GM12878 (cell line): ENCODE data around the gene MYH7B. TPM values are rescaled to one million over a fixed set of nuclear protein-coding genes. Genes with fewer than 3 reads are reported as not detected.

ENCODE experiments used
- ATAC-seq: fragments of 200-7000 bp; cut with Tn5 transposase; 3 replicates; pipeline ENCODE4 v1.9.1; 2020; ENCODE audit warnings: mild to moderate bottlenecking, moderate library complexity
- BruUV-seq: library from RNA; stranded (reverse); fragments of 400-500 nt; replicated peaks from 2 replicates; lab custom pipeline; 2021; lab: Mats Ljungman, UMichigan
- CTCF ChIA-PET: fragments of 300-600 bp; sonication (Branson Sonifier 250); formaldehyde crosslinking; extraction: SDS; loops from one replicate; lab custom pipeline; 2021; ENCODE audit warnings: inconsistent platforms; lab: Yijun Ruan, JAX
- POLR2A ChIA-PET: fragments of 350-600 bp; formaldehyde crosslinking; extraction: SDS; loops from one replicate; lab custom pipeline; 2021; ENCODE audit warnings: inconsistent platforms; lab: Charles Lee
- RAD21 ChIA-PET: fragments of 300-600 bp; sonication (Branson Sonifier 250); formaldehyde crosslinking; loops from one replicate; lab custom pipeline; 2023; ENCODE audit warnings: antibody characterized with exemption; ENCODE audit not compliant: unreplicated experiment; lab: Charles Lee
- SMC1A ChIA-PET: fragments of 300-600 bp; sonication (Branson Sonifier 250); formaldehyde crosslinking; loops from one replicate; lab custom pipeline; 2023; ENCODE audit not compliant: unreplicated experiment, uncharacterized antibody; lab: Charles Lee
- DNase-seq: peaks from one replicate; pipeline ENCODE4 v3.0.0-alpha.2; 2011; ENCODE audit warnings: low read depth, low spot score
- FAIRE-seq: peaks from 3 replicates; lab custom pipeline; 2011; peaks lifted over from hg19 to GRCh38; lab: Jason Lieb, UNC
- H2AFZ ChIP-seq: 2 replicates; pipeline ENCODE4 v1.6.0; 2011; ENCODE audit warnings: low read depth, low read length, control low read depth; ENCODE audit not compliant: control insufficient read depth
- H3K27ac ChIP-seq: 2 replicates; pipeline ENCODE4 v1.5.1; 2011; ENCODE audit warnings: control low read depth; ENCODE audit not compliant: control insufficient read depth, insufficient read depth
- H3K27me3 ChIP-seq, 2 experiments: replicated peaks in 1 of 2; 2 replicates each; pipeline versions ENCODE4 v1.6.0 to v1.6.1; 2011; ENCODE audit warnings: low read length in 1 of 2; ENCODE audit not compliant: control insufficient read depth in 2 of 2, insufficient read depth in 2 of 2
- H3K36me3 ChIP-seq, 2 experiments: 2 replicates each; pipeline ENCODE4 v1.5.1; 2011; ENCODE audit warnings: low read length in 1 of 2; ENCODE audit not compliant: control insufficient read depth in 2 of 2, insufficient read depth in 2 of 2
- H3K4me1 ChIP-seq: 2 replicates; pipeline ENCODE4 v1.6.1; 2011; ENCODE audit warnings: mild to moderate bottlenecking, low read length, moderate library complexity, mixed read lengths; ENCODE audit not compliant: control insufficient read depth, insufficient read depth
- H3K4me2 ChIP-seq: 2 replicates; pipeline ENCODE4 v1.6.0; 2011; ENCODE audit warnings: control low read depth; ENCODE audit not compliant: control insufficient read depth, insufficient read depth
- H3K4me3 ChIP-seq: fragments of 200-600 bp; sonication (generic); 2 replicates; pipeline ENCODE4 v1.5.1; 2016
- H3K79me2 ChIP-seq: 2 replicates; pipeline ENCODE4 v1.6.0; 2011; ENCODE audit warnings: low read length; ENCODE audit not compliant: control insufficient read depth, insufficient read depth
- H3K9ac ChIP-seq: 2 replicates; pipeline ENCODE4 v1.8.0; 2011; ENCODE audit warnings: low read length, control low read depth, mixed read lengths; ENCODE audit not compliant: control insufficient read depth, insufficient read depth
- H3K9me3 ChIP-seq: replicated peaks from 3 replicates; pipeline ENCODE4 v1.5.1; 2011; ENCODE audit warnings: mild to moderate bottlenecking, low read length; ENCODE audit not compliant: control insufficient read depth, insufficient read depth
- H4K20me1 ChIP-seq: 2 replicates; pipeline ENCODE4 v1.6.0; 2011; ENCODE audit not compliant: control insufficient read depth, insufficient read depth
- BCL11A ChIP-seq: IDR thresholded peaks from 2 replicates; pipeline ENCODE4 v1.6.1; 2011; ENCODE audit warnings: low read depth, low read length
- CTCF ChIP-seq, 3 experiments: IDR thresholded peaks in 2 of 3; conservative IDR thresholded peaks in 1 of 3; 2 replicates each; pipeline ENCODE4 v1.5.1; 2011; ENCODE audit warnings: low read depth in 3 of 3, low read length in 3 of 3, mild to moderate bottlenecking in 3 of 3, control low read depth in 2 of 3, moderate library complexity in 2 of 3, inconsistent platforms in 1 of 3, mixed read lengths in 1 of 3; ENCODE audit not compliant: control insufficient read depth in 2 of 3, insufficient read depth in 1 of 3; ENCODE audit errors: extremely low read depth in 1 of 3
- E2F4 ChIP-seq: IDR thresholded peaks from 2 replicates; pipeline ENCODE4 v1.6.1; 2012; ENCODE audit warnings: low read depth, low read length, improper control_type of control experiment
- IRF4 ChIP-seq: IDR thresholded peaks from 2 replicates; pipeline ENCODE4 v1.6.1; 2011; ENCODE audit warnings: low read depth, low read length
- KLF5 ChIP-seq: fragments of 450-650 bp; IDR thresholded peaks from 2 replicates; pipeline ENCODE4 v1.6.1; 2014; ENCODE audit warnings: mild to moderate bottlenecking; ENCODE audit not compliant: partially characterized antibody
- MAX ChIP-seq: IDR thresholded peaks from 2 replicates; pipeline ENCODE4 v1.6.1; 2012; ENCODE audit warnings: low read depth, low read length, improper control_type of control experiment
- NR2F1 ChIP-seq: fragments of 450-650 bp; conservative IDR thresholded peaks from 2 replicates; pipeline ENCODE4 v1.6.1; 2017; ENCODE audit warnings: mild to moderate bottlenecking
- PBX3 ChIP-seq: IDR thresholded peaks from 2 replicates; pipeline ENCODE4 v1.6.1; 2011; ENCODE audit warnings: mild to moderate bottlenecking, low read depth, low read length, moderate library complexity; ENCODE audit not compliant: insufficient replicate concordance
- RELB ChIP-seq: fragments of 450-650 bp; IDR thresholded peaks from 2 replicates; pipeline ENCODE4 v1.6.1; 2017; ENCODE audit warnings: low read depth, mild to moderate bottlenecking, moderate library complexity
- TCF7 ChIP-seq: IDR thresholded peaks from 2 replicates; pipeline ENCODE4 v1.6.1; 2014; ENCODE audit warnings: antibody characterized with exemption, borderline replicate concordance
- ZBTB11 ChIP-seq: fragments of 450-650 bp; formaldehyde crosslinking; IDR thresholded peaks from 2 replicates; pipeline ENCODE4 v1.5.0; 2022; ENCODE audit warnings: mild to moderate bottlenecking, missing genetic modification characterization
- ZNF217 ChIP-seq: fragments of 450-650 bp; IDR thresholded peaks from 2 replicates; pipeline ENCODE4 v1.6.1; 2017; ENCODE audit warnings: antibody characterized with exemption, mild to moderate bottlenecking
- ZNF622 ChIP-seq: fragments of 450-650 bp; IDR thresholded peaks from 2 replicates; pipeline ENCODE4 v1.6.1; 2017; ENCODE audit warnings: mild to moderate bottlenecking, inconsistent platforms
- WGBS: methylation state at CpG from one replicate; pipeline ENCODE4 v1.1.6; 2016; ENCODE audit warnings: low lambda C conversion rate; ENCODE audit not compliant: insufficient replicate concordance, insufficient coverage; ENCODE audit errors: missing lambda C conversion rate; 5-methylcytosine and 5-hydroxymethylcytosine counted together
- in situ Hi-C: fragments of 300-500 bp; cut with MboI; formaldehyde crosslinking; loops from 9 replicates; pipeline ENCODE4 v1.14.3; 2018; ENCODE audit warnings: mixed read lengths
- intact Hi-C: fragments of 100-400 bp; cut with micrococcal nuclease; formaldehyde crosslinking; loops from one replicate; pipeline ENCODE4 v1.14.2; 2022; ENCODE audit not compliant: unreplicated experiment
- polyA plus RNA-seq, 11 experiments: library from polyadenylated mRNA; depleted of rRNA in 4 of 11; unstranded in 6 of 11; stranded (reverse) in 5 of 11; fragments of >200 nt; fragmentation: Nextera tagmentation in 4 of 11; fragmentation: Illumina TruSeq in 1 of 11; extraction: Ambion mirVana in 4 of 11; extraction: Trizol in 1 of 11; gene quantifications; 1 replicate in 1 of 11; 2 replicates in 10 of 11; pipeline versions ENCODE4 v1.2.1 to v1.2.3, GENCODE V29; 2011 to 2016; ENCODE audit warnings: inconsistent platforms in 2 of 11, missing spikeins in 2 of 11, low read depth in 1 of 11
- total RNA-seq, 4 experiments: library from RNA; depleted of rRNA in 3 of 4; stranded (reverse); fragments of >200 nt in 3 of 4; fragmentation: Illumina TruSeq in 1 of 4; extraction: Trizol in 1 of 4; gene quantifications; 2 replicates each; pipeline versions ENCODE4 v1.2.1 to v1.2.3, GENCODE V29; 2013 to 2021

MYH7B gene
- total and polyA plus RNA-seq, 10 of the 15 experiments (the other 5 are each of a cell fraction or from before 2014, with no cell fraction given), result 0.01 to 0.40 (median 0.20) TPM; not detected in 3

GRCh38 chr20:34982270-34983088 is 26.8 kb downstream of the MYH7B start:
- no peaks in the 10 kb centered on the region for H3K79me2 ChIP-seq
- no peak overlapping the region for H3K4me2 ChIP-seq
- in situ Hi-C loops, result no loop called here
- no peaks in the 10 kb centered on the region for H3K4me1 ChIP-seq
- no peaks in the 10 kb centered on the region for H3K36me3 ChIP-seq
- no peaks in the 10 kb centered on the region for H3K9me3 ChIP-seq
- ATAC-seq (no peak), DNase-seq (no peak), FAIRE-seq (no peak)
- CTCF ChIA-PET, result no interaction called here
- RAD21 ChIA-PET, result no interaction called here
- no TSS peak for BruUV-seq
- intact Hi-C loops, result no loop called here
- no peak overlapping the region for H3K4me3 ChIP-seq
- H3K27ac ChIP-seq, result no peak overlapping the region
- SMC1A ChIA-PET, result no interaction called here
- H2AFZ ChIP-seq, result no peak overlapping the region
- H3K9ac ChIP-seq, result no peak overlapping the region
- no peaks in the 10 kb centered on the region for H4K20me1 ChIP-seq
- POLR2A ChIA-PET, result interaction anchor here (0.6 kb wide), 1 partner anchor 278 kb away, joined by 3 read pairs; no protein-coding TSS in a partner anchor
- H3K27me3 ChIP-seq, result no peaks in the 10 kb centered on the region
- WGBS, result 56% methylated on average over 14 of the region's 21 CpGs
- no peak for TF ChIP-seq PBX3
- no peak for TF ChIP-seq ZNF217
- TF ChIP-seq CTCF (IDR thresholded peaks at IDR 0.05 in 2 of 3, conservative IDR thresholded peaks at IDR 0.05 in 1 of 3; ENCODE audit: control insufficient read depth in 2 of 3, extremely low read depth in 1 of 3, insufficient read depth in 1 of 3, low read depth in 3 of 3, low read length in 3 of 3), result no peak
- TF ChIP-seq RELB, result no peak
- TF ChIP-seq ZBTB11 (CRISPR knock-in tag), result no peak
- TF ChIP-seq NR2F1, result no peak
- TF ChIP-seq MAX, result no peak
- no peak for TF ChIP-seq BCL11A
- TF ChIP-seq IRF4, result no peak
- no peak for TF ChIP-seq ZNF622
- no peak for TF ChIP-seq KLF5
- TF ChIP-seq TCF7, result no peak
- TF ChIP-seq E2F4, result no peak
